HUDEP-2 (cell line): ENCODE measurements around the gene CELSR3.

Source experiments
- DNase-seq, 76 experiments: peaks; one replicate each; lab custom pipeline; 2025; ENCODE audit not compliant: unreplicated experiment in 76 of 76; lab: John Stamatoyannopoulos, UW

Gene CELSR3

GRCh38 chr3:48609088-48610005 lies 53.3 kb downstream of the CELSR3 start, which contains the start of gene UQCRC1:
TSS of gene UQCRC1 (minus strand) at chr3:48609646. CDS start at chr3:48609620, 26 bp downstream.
- DNase-seq, result peak in 74 of 76 experiments; percentile 35 to 93 (median 83)

DNA sequence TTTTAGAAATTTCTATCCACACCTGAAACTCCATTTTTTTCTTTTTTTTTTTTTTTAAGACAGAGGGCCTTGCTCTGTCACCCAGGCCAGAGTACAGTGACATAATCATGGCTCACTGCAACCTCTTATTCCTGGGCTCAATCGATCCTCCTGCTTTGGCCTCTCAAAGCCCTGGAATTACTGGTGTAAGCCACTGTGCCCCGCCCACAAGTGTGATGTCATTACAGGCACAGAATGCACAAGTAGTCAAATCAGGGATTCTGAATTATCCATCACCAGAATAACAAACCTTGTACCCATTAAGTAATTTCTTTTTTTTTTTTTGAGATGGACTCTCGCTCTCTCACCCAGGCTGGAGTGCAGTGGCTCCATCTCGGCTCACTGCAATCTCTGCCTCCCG lies 55.2 kb downstream of the CELSR3 start:
- DNase-seq, result peak in 1 of 76 experiments; percentile 5

DNA sequence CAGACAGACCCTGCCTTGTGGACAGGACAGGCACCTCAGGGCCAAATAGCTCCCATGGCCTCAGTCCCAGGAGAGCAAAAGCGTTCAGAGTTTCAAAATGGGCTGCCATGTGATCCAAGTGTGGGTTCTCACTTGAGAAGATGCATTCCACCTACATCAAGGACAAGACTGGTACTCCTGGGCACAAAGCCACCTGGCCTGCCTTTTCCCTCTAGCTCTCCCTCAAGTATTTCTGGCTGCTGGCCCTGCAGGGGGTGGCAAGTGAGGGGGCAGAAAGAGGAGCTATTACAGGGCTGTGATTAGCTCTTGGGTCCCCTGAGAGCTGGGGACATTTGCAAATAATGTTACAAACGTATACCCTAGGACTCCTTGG lies 61.1 kb downstream of the CELSR3 start:
- no peak for DNase-seq

GRCh38 chr3:48600711-48601621 lies 61.7 kb downstream of the CELSR3 start:
- DNase-seq, result no peak

DNA sequence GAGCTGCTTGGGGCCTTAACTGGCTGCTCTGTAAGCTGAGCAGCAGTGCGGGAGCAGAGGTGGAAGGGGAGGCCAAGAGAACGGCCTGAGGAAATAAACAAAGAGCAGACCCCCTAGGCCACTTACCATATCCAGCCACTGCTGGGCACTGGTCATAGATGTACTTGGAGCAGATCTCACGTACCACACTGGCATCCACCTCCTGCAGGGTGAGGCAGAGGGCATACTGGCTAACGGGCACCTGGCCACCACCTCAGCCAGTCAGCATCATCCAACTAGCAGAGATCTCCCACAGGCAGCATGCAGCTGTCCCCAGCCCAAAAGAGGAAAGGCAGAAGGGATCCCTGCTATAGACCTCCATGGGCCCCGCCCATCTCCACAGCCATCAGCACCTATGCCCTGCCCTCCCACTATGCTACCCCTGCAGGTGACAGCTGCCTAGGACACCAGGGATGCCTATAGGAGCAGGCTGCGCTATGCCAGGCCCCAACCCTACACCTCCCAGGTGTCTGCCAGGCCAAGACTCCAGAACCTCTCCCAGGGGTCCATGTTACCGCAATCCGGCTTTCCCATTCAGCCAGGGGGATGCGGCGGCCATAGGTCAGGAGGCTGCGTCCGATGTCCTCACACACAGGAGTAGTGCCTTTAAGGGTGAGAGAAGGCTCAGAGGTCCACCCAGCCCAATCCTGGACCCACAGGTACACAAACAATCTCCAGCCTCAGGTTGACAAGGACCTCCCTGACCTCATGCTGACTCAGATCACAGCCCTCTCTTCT lies 63.0 kb downstream of the CELSR3 start:
- DNase-seq, result no peak

DNA sequence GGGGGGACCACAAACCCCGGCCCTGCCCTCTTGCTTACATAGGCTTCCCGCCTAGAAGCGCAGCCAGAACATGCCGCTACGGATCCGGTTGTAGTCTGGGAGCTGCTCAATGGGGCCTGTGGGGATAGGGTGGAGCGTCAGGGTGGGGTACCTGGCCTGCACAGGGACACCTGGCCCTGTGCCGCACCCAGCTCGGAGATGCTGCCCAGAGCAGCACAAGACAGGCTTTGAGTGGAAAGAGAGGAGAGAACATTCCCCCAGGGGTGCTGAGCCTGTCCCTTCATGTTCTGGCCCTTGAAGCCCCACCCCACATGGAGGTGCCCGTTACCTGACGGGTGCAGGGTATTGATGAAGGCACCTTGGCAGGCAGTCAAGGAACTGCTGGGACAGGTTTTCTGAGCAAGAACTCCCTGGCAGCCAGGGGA lies 63.6 kb downstream of the CELSR3 start:
- no peak for DNase-seq

DNA sequence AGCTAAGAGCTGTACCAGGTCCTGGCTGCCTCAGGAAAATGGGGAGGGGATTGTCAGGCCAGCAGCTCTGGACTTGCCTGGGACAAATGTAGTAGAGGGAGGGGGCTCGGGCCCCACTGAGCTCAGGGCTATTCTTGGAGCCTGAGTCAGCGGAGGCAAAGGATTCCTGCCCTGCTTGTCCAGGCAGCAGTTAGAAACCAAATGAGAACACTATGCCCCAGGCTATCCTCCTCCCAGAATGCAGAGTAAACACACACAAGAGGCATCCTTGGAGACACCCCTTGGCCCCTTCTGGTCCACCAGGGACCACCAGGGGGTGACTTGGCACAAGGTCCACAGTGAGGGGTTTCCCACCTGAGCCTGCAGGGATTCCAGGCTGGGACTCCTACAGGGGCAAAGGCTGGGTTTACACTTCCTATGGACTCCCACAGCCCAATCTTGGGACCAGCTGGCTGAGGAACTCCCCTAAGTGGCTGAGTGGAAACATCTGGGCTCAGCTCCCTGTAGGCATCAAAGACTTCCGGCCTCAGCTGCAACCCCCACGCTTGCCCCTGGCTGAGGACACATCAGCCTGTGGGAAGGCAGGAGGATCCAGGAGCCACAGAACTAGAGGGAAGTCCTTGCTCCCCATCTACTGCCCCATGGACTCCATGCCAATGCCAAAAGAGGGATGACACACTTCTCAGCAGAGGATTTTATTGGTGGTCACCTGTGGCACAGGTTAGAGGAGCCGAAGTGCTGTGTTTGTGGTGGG lies 64.2 kb downstream of the CELSR3 start:
- DNase-seq, result no peak

GRCh38 chr3:48597408-48597800 lies 65.3 kb downstream of the CELSR3 start:
- no peak for DNase-seq

DNA sequence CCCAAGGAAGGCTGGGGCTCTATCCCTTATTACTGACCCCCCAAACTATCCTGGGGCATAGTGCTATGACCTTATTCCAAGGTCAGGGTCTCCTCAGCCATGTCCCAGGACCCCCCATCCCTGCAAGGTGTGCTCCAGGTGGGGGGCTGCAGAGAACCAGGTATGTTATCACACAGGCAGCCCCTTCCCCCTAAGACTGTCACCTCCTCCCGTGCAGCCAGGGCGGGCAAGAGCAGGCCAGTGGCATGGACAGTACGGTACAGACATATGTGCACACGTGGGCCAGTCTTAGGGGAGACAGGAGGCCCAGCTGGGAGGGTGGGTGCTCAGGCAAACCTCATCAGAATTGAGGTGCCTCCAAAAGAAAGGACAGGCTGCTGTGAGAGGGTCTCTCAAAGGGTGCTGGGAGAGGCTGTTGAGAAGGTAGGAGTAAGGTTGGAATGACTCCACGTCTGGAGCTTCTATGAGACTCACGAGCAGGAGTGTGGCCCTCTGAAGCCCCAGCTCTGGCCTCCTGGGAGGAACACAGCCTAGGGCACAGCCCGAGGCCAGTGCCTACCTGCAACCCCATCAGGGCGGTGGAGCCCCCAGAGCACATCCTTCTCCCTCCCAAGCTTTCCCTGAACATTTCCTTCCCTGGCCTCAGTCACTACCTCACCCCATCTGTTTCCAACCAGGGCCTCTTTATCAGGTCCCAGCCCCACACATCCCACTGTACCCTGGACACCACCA lies 65.8 kb downstream of the CELSR3 start:
- DNase-seq, result no peak

DNA sequence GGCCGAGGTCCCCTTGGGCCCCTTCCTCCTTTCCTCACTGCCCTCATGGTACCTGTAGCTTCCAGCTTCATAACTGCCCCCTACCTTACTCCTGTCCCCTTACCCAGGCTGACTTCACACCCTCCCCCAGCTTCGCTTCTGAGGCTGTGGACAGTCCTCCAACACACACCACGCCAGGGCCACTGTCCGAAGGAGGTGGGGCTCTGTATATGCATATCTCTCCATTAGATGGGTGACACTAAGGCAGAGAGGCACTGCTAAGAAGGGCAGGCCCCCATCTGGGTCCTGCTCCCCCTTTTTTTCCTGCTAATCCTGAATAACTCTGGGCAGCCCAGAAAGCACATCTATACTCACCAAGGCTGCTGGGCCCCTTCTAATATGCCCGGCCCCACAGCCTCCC lies 66.5 kb downstream of the CELSR3 start:
- DNase-seq, result no peak

GRCh38 chr3:48595526-48596121 lies 67.1 kb downstream of the CELSR3 start:
- peak in 10 of 76 experiments; percentile 8 to 35 (median 18) for DNase-seq

DNA sequence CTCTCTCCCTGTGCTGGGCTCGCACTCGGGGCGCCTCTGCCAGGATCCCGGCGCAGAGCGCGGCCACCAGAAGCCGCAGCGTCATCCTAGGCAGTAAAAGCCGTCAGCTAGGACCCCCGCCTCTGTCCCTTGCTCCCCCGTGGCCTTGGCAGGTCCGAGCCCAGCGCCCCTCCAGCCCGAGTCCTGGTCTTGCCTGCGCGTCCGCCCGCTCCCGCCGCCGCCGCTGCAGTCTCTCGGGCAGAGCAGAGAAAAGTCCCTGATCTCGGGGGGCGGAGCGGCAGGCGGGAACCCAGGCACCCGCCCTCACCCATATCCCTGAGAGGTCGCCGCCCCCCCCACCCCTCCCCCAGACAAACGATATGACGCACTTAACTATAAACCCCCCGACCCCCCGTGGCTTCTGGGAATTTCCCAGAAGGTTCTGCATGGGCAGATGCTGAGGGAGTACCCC lies 67.6 kb downstream of the CELSR3 start, which contains the start of gene COL7A1:
Gene COL7A1, minus strand, starts transcription at position 255 of the 451 bp plus-strand sequence. Its CDS starts 170 bp downstream, at position 85.
- no peak for DNase-seq

DNA sequence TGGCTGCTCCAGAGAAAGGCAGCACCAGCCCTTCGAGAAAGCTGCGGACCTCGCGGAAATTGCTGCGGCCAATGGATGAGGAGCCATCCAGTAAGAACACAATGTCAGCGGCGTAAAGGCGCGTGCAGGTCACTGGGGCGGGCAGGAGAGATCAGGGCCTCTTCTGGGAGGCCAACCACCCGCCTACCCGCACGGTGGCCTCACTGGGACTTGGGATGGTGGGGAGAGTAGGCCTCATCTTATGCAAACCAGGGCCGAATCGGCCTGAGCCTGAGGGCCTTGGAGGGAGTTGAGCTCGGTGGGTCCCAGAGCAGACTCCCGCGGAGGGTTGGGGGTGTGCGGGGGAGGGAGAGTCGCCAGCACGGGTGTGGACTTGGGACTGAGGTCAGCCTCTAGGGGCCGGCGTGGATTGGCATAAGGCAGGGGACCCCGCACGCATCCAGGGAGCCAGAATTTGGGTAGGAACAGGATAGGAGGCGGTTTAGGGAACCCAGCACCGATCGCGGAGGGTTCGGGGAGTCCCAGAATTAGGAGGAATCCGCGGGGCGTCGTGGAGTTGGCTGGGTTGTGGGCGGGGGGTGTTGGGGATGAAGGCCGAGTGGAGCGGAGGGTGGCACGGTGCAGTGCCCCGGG lies 68.2 kb downstream of the CELSR3 start:
- DNase-seq, result no peak

GRCh38 chr3:48593337-48593736 lies 69.3 kb downstream of the CELSR3 start:
- no peak for DNase-seq

GRCh38 chr3:48592519-48593087 lies 70.1 kb downstream of the CELSR3 start:
- no peak for DNase-seq

- no peak for DNase-seq
Measured at GRCh38 chr3:48591886-48592518, 70.7 kb downstream of the CELSR3 start.

- no peak for DNase-seq
Measured at GRCh38 chr3:48591436-48591835, 71.2 kb downstream of the CELSR3 start.
